GM23248 (cell line): Measurements from ENCODE around the gene CCR3.

ENCODE experiments used
- EZH2 ChIP-seq: fragments of 200-600 bp; sonication (generic); IDR thresholded peaks from 2 replicates; pipeline ENCODE4 v1.6.1; 2018; ENCODE audit warnings: antibody characterized with exemption, mild to moderate bottlenecking; ENCODE audit not compliant: insufficient read depth, poor library complexity, severe bottlenecking
- EZH2phosphoT487 ChIP-seq: fragments of 200-600 bp; sonication (generic); IDR thresholded peaks from 2 replicates; pipeline ENCODE4 v1.6.1; 2018; ENCODE audit warnings: antibody characterized with exemption, moderate library complexity, mild to moderate bottlenecking, low read depth; ENCODE audit not compliant: insufficient read depth

DNA sequence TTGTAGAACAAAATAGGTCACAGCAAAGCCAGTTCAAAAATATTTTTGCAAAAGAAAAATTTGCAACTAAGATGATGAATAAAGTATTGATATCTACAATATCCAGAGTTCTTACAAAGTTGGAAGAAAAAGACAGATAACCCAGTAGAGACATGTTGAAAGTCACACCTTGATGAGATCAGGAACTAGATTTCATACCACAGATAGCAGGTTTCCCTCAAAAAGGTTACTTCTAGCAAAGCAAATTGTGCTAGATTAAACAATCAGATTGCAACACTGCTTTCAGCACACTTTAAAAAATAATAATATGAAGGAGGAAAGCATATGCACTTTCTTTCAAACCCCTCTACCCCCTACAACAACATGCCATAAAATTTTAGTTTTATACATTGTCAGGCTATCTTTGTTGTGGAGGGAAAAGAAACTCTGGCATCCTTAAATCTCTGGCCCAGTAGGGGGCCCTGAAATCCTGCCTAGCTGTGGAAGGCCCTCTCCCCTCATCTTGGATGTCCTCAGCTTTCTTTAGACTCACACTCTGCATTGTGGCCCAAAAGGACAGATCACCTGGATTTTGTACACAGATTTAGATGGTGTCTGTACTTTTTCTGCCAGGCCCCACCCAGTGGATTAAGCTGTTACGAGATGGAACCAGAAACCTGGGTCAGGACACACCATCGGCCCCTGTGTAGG lies 50.9 kb downstream of the CCR3 start:
- no peak for TF ChIP-seq EZH2phosphoT487
- TF ChIP-seq EZH2 = no peak
